Choroid plexus epithelial cell (primary cell): ENCODE measurements around the gene ALOX15B.
"Not testable (repeated sequence)": the region's sequence is repeated elsewhere in the genome, so short reads cannot be mapped to it uniquely, and the experiment has no call there.

Experiments used
- DNase-seq: peaks from one replicate; pipeline ENCODE4 v3.0.0-alpha.2; 2010; ENCODE audit warnings: low read depth
- H3K4me3 ChIP-seq: 2 replicates; pipeline ENCODE4 v1.5.1; 2011; ENCODE audit warnings: low read depth, mild to moderate bottlenecking, control low read depth, low read length, moderate library complexity
- CTCF ChIP-seq: conservative IDR thresholded peaks from 2 replicates; pipeline ENCODE4 v1.5.1; 2011; ENCODE audit warnings: low read depth, mild to moderate bottlenecking, control low read depth, inconsistent platforms, low read length, moderate library complexity

ALOX15B gene

GRCh38 chr17:8019665-8020650 lies 18.9 kb upstream of the ALOX15B start:
- no peak overlapping the region for H3K4me3 ChIP-seq
- no peak for DNase-seq
- TF ChIP-seq CTCF: no peak

- TF ChIP-seq CTCF: no peak
- H3K4me3 ChIP-seq: no peak overlapping the region
- DNase-seq: no peak
These were observed 17.9 kb upstream of the ALOX15B start for GRCh38 chr17:8020776-8021564.

- DNase-seq: no peak
- H3K4me3 ChIP-seq: no peak overlapping the region
- no peak for TF ChIP-seq CTCF
These were observed 17.1 kb upstream of the ALOX15B start for GRCh38 chr17:8021565-8022359.

GRCh38 chr17:8022360-8023003 lies 16.4 kb upstream of the ALOX15B start:
- peak; percentile 36 for DNase-seq
- TF ChIP-seq CTCF: no peak
- H3K4me3 ChIP-seq: no peak overlapping the region

- H3K4me3 ChIP-seq: not testable (repeated sequence)
- DNase-seq: peak; percentile 44
These were observed 14.7 kb upstream of the ALOX15B start for GRCh38 chr17:8024161-8024560.

GRCh38 chr17:8025176-8025911 lies 13.5 kb upstream of the ALOX15B start:
- TF ChIP-seq CTCF: no peak
- no peak for DNase-seq
- no peak overlapping the region for H3K4me3 ChIP-seq
